ENCODE measurements around the gene CMC2. TPM values are rescaled to one million over a fixed set of nuclear protein-coding genes. Genes with fewer than 3 reads are reported as not detected.
A peak's percentile ranks its signal among the peaks of the same experiment; 100 is the strongest.

CMC2 gene
- total RNA-seq, 1 donor from 2014 or later = 136 TPM

DNA sequence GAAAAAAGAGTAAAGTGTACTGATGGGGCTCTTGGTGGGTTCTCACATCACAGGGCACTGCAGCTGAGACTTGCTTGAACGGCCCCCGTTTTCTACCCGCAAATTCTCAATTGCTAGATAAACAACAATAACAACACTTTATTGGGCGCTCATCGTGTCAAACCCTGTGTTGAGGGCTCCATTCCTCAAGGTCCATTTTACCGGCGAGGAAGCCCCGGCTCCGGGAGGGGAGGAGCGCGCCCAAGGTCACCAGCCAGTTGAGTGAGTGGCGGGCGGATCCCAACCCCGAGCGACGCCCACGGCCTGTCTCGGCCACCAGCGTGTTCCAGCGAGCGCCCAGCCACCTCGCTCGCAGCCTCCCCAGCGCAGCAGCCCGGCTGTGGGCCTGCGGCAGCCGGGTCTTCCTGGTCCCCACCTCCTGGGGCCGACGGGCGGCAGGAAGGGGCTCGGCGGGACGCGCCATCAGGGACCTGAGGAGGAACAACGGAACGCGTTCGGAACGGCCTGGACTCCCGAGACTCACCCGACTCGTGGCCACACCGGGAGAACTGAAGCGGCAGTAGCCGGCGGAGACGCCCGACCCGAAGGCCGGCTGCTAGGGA lies 373 bp downstream of the CMC2 start:
- H3K27me3 ChIP-seq (ENCODE audit: low read depth) = no peaks in the 10 kb centered on the region
- H3K9me3 ChIP-seq (replicated peaks) = no peaks in the 10 kb centered on the region
- TF ChIP-seq, protein P1, sequence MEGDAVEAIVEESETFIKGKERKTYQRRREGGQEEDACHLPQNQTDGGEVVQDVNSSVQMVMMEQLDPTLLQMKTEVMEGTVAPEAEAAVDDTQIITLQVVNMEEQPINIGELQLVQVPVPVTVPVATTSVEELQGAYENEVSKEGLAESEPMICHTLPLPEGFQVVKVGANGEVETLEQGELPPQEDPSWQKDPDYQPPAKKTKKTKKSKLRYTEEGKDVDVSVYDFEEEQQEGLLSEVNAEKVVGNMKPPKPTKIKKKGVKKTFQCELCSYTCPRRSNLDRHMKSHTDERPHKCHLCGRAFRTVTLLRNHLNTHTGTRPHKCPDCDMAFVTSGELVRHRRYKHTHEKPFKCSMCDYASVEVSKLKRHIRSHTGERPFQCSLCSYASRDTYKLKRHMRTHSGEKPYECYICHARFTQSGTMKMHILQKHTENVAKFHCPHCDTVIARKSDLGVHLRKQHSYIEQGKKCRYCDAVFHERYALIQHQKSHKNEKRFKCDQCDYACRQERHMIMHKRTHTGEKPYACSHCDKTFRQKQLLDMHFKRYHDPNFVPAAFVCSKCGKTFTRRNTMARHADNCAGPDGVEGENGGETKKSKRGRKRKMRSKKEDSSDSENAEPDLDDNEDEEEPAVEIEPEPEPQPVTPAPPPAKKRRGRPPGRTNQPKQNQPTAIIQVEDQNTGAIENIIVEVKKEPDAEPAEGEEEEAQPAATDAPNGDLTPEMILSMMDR (IDR thresholded peaks at IDR 0.05; ENCODE audit: borderline replicate concordance) = no peak
- H3K4me1 ChIP-seq = peaks cover 46% of the 10 kb centered on the region
- H3K27ac ChIP-seq (replicated peaks) = peak overlapping the region; percentile 99
- intact Hi-C loops (cut with micrococcal nuclease) = no loop called here
- peak; percentile 82 for DNase-seq
- peak overlapping the region; percentile 94 for H3K4me3 ChIP-seq
- H3K36me3 ChIP-seq = no peaks in the 10 kb centered on the region

DNA sequence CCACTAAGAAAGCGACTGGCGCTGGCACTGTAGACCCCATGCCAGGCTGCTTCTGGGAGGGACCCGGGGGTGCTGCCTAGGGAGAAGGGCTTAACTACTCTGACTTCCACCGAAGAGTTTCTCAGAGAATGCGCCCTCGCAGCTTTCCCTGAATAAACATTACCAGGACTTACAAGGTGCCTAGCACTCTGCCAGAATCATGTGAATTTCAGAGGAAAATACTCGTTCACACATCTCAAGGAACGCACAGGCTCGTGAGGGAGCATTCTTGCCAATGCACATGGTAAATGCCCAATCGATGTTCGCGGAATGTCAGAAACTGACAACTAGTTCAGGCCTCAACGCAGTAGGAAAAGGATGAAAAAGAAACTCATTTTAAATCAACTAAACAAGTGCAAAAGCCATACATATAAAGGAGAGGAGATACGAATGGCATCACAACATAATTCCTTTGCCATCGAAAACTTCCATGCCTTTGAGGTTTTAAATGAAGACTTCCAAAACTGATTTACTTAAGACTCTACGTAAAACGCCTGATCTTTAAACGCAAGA lies 999 bp downstream of the CMC2 start:
- no peak for DNase-seq
- Histone ChIP-seq H3K9me3 (replicated peaks) (no peaks in the 10 kb centered on the region), H3K4me1 (peaks cover 46% of the 10 kb centered on the region), H3K27ac (replicated peaks) (peak overlapping the region; percentile 99), H3K36me3 (no peaks in the 10 kb centered on the region), H3K27me3 (ENCODE audit: low read depth) (no peaks in the 10 kb centered on the region), H3K4me3 (peak overlapping the region; percentile 94)
- intact Hi-C loops (cut with micrococcal nuclease) = no loop called here
- TF ChIP-seq, protein P1 (IDR thresholded peaks at IDR 0.05; ENCODE audit: borderline replicate concordance) = no peak

DNA sequence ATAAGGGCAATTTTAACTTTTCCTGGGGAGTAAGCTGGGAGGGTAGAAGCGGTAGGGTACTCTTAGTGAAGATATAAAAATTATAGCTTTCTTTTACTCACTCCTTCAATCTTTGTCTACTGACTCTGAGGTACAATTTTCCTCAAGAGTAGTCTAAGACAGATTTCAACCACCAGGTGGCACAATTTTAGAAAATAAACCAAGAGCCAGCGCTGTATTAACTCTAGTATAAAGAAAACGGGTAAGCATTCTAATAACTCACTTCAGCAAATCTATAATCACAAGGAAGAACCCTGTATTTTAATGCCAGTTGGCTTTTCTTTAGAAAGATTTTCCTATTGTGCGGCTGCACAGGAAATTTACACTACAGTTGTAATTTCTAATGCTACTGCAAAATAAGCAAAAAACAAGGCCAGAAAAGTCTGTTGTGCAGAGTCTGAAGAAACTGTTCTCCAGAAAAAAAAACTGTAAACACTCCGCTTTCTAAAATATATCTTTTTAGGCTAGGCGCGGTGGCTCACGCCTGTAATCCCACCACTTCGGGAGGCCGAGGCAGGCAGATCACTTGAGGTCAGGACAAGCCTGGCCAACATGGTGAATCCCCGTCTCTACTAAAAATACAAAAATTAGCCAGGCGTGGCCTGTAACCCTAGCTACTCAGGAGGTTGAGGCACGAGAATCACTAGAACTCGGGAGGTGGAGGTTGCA lies 1.9 kb downstream of the CMC2 start:
- TF ChIP-seq, protein P1 (IDR thresholded peaks at IDR 0.05; ENCODE audit: borderline replicate concordance) = peak; percentile 78
- intact Hi-C loops (cut with micrococcal nuclease) = no loop called here
- Histone ChIP-seq H3K9me3 (replicated peaks) (no peaks in the 10 kb centered on the region), H3K4me1 (peaks cover 46% of the 10 kb centered on the region), H3K4me3 (peak overlapping the region; percentile 94), H3K27me3 (ENCODE audit: low read depth) (no peaks in the 10 kb centered on the region), H3K36me3 (no peaks in the 10 kb centered on the region), H3K27ac (replicated peaks) (peak overlapping the region; percentile 99)
- DNase-seq = no peak

DNA sequence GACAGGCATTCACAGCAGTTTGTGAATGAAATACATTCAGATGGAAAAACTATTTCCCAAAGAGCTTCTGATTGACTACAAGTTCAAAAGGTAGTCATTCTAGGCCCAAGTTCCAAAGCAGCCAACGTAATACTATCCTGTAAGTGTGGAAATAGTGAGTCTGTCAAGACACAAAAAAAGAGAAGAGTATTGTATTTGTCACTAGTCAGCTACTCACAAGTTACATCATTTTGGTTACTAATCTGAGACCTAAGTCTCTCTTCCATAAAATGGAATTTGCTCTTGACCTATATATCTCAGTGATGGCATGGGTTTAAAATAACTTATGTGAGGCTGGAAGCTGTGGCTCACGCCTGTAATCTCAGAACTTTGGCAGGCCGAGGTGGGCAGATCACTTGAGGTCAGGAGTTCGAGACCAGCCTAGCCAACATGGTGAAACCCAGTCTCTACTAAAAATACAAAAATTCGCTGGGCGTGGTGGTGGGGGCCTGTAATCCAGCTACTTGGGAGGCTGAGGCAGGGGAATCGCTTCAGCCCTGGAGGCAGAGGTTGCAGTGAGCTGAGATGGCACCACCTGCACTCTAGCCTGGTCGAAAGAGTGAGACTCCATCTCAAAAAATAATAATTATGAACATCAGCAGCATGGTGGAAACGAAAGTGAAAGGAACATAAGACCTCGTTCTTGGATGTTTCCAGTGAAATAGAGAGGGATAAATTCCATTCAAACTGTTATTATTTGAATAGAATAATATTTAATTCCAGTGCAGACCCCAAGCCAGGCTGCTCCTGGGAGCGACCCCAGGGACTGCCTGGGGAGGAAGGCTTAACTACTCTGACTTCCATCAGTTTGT lies 2.9 kb downstream of the CMC2 start:
- Histone ChIP-seq H3K4me1 (peaks cover 46% of the 10 kb centered on the region), H3K27me3 (ENCODE audit: low read depth) (no peaks in the 10 kb centered on the region), H3K9me3 (replicated peaks) (no peaks in the 10 kb centered on the region), H3K36me3 (no peaks in the 10 kb centered on the region), H3K27ac (replicated peaks) (peak overlapping the region; percentile 99), H3K4me3 (peak overlapping the region; percentile 94)
- intact Hi-C loops (cut with micrococcal nuclease) = no loop called here
- DNase-seq = no peak
- TF ChIP-seq, protein P1 (IDR thresholded peaks at IDR 0.05; ENCODE audit: borderline replicate concordance) = no peak

DNA sequence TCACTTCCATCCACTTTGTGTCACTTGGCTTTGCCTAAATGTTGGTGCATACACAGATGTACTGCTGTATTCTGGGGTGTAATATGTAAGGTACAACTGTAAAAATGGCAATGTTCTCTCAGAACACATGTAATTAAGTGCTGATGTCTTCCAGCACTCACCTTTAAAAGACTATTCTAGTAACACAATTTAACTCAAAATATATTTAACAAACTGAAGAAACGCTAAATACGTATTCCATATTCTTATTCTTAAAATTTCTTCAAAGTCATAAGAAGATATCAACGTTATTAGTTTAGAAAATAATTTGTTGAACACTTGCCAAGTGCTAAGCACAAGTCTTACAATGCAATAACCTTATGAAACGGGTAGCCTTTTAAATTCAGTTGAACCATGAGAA lies 3.6 kb downstream of the CMC2 start:
- no peak for DNase-seq
- Histone ChIP-seq H3K36me3 (no peaks in the 10 kb centered on the region), H3K4me3 (no peak overlapping the region), H3K27me3 (ENCODE audit: low read depth) (no peaks in the 10 kb centered on the region), H3K9me3 (replicated peaks) (no peaks in the 10 kb centered on the region), H3K27ac (replicated peaks) (peak overlapping the region; percentile 36), H3K4me1 (peaks cover 44% of the 10 kb centered on the region)
- intact Hi-C loops (cut with micrococcal nuclease) = no loop called here
- TF ChIP-seq, protein P1 (IDR thresholded peaks at IDR 0.05; ENCODE audit: borderline replicate concordance) = no peak
